Left renal cortex interstitium (tissue), 4 donors: ENCODE results near the gene ARHGAP10. TPM values are rescaled to one million over a fixed set of nuclear protein-coding genes. Genes with fewer than 3 reads are reported as not detected.

Experiments
- DNase-seq, 4 donors: peaks; one replicate each; pipeline ENCODE4 v3.0.0-alpha.2; 2013; ENCODE audit warnings: low read depth in 4 of 4, low spot score in 2 of 4, missing footprints in 1 of 4
- polyA plus RNA-seq, 4 donors: library from polyadenylated mRNA; unstranded; fragments of 120-200 nt; gene quantifications; one replicate each; pipeline ENCODE4 v1.2.1, GENCODE V29; 2013; ENCODE audit not compliant: insufficient read length in 4 of 4

The ARHGAP10 gene
- polyA plus RNA-seq, 4 donors = 18.3 to 20.9 (median 19.5) TPM

GRCh38 chr4:148054275-148054674 lies 322.4 kb downstream of the ARHGAP10 start:
- no peak for DNase-seq

- DNase-seq = no peak
Measured at GRCh38 chr4:148055844-148056243, 324.0 kb downstream of the ARHGAP10 start.

GRCh38 chr4:148056879-148057278 lies 325.0 kb downstream of the ARHGAP10 start:
- no peak for DNase-seq

GRCh38 chr4:148057516-148057915 lies 325.6 kb downstream of the ARHGAP10 start:
- DNase-seq = no peak

- no peak for DNase-seq
Measured at GRCh38 chr4:148057984-148058859, 326.3 kb downstream of the ARHGAP10 start.

- DNase-seq = no peak
Measured at GRCh38 chr4:148059617-148060180, 327.8 kb downstream of the ARHGAP10 start.

- no peak for DNase-seq
Measured at GRCh38 chr4:148060264-148061140, 328.6 kb downstream of the ARHGAP10 start.

GRCh38 chr4:148061141-148061481 lies 329.2 kb downstream of the ARHGAP10 start:
- DNase-seq = no peak

GRCh38 chr4:148061795-148062194 lies 329.9 kb downstream of the ARHGAP10 start:
- no peak for DNase-seq

GRCh38 chr4:148062301-148062950 lies 330.5 kb downstream of the ARHGAP10 start:
- no peak for DNase-seq

GRCh38 chr4:148064451-148064850 lies 332.6 kb downstream of the ARHGAP10 start:
- DNase-seq = no peak

- no peak for DNase-seq
Measured at GRCh38 chr4:148065075-148065474, 333.2 kb downstream of the ARHGAP10 start.

GRCh38 chr4:148067301-148067916 lies 335.5 kb downstream of the ARHGAP10 start:
- no peak for DNase-seq

GRCh38 chr4:148068065-148068911 lies 336.4 kb downstream of the ARHGAP10 start:
- DNase-seq = no peak

- DNase-seq = no peak
Measured at GRCh38 chr4:148069086-148069894, 337.4 kb downstream of the ARHGAP10 start.

- DNase-seq = no peak
Measured at GRCh38 chr4:148069895-148070178, 337.9 kb downstream of the ARHGAP10 start.

- DNase-seq = no peak
Measured at GRCh38 chr4:148071009-148071408, 339.1 kb downstream of the ARHGAP10 start.

GRCh38 chr4:148072789-148073188 lies 340.9 kb downstream of the ARHGAP10 start:
- DNase-seq = no peak

- no peak for DNase-seq
Measured at GRCh38 chr4:148073349-148073748, 341.5 kb downstream of the ARHGAP10 start.
